ENCODE results near the gene MAB21L1. TPM values are rescaled to one million over a fixed set of nuclear protein-coding genes. Genes with fewer than 3 reads are reported as not detected.

MAB21L1 gene
- total RNA-seq, 1 experiment from 2014 or later, result not detected

DNA sequence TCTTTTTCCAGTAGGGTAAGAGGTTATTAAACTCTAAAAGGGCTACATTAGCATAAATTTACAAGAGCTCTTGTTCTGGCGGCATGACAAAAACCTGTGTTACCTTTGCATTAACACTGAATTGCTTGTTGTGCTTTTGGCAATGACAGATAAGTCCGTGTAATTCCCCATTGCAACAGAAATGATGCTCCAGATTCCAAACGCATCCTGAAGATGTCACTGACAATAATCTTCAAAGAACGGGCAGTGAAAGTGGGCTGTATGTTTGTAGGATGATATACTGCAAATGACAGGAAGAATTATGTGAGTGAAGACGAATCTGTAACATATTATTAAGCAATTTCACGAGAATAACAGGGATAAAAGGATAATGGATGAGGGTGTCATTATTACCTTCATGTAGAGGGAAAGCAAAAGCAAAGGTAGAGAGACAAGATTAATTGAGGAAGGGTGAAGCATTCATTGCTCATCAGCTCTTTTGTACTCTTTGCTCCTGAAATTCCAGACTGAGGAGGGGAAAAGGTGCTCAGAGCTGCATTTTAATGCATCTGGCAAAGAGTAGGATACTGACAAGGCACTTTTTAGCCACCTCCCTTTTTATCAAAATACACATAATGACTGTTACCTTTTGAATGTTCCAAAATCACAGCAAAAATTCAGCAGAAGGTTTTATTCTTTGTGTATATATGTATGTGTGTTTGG lies 38.5 kb upstream of the MAB21L1 start:
- TF ChIP-seq FOSL1 (IDR thresholded peaks at IDR 0.05; ENCODE audit: low read depth) (no peak), ZFX (IDR thresholded peaks at IDR 0.05) (no peak), EGR1 (IDR thresholded peaks at IDR 0.05; ENCODE audit: low read depth) (no peak), SRF (IDR thresholded peaks at IDR 0.05; ENCODE audit: low read depth) (no peak), ZNF274 (IDR thresholded peaks at IDR 0.05; ENCODE audit: low read depth, low read length) (no peak), TCF7L2 (IDR thresholded peaks at IDR 0.05; ENCODE audit: borderline replicate concordance, extremely low read depth, insufficient read depth, insufficient read length) (no peak), POLR2A (IDR thresholded peaks at IDR 0.05; ENCODE audit: borderline replicate concordance, extremely low read depth, insufficient read depth, insufficient read length) (no peak), EZH2phosphoT487 (IDR thresholded peaks at IDR 0.05; ENCODE audit: borderline replicate concordance) (no peak), POLR2AphosphoS5 (IDR thresholded peaks at IDR 0.05; ENCODE audit: low read depth, low read length) (no peak), RAD21 (IDR thresholded peaks at IDR 0.05; ENCODE audit: low read depth) (no peak), YY1 (IDR thresholded peaks at IDR 0.05; ENCODE audit: extremely low read depth, insufficient replicate concordance, low read depth, low read length) (no peak), SIN3A (IDR thresholded peaks at IDR 0.05; ENCODE audit: low read depth) (no peak), EZH2 (IDR thresholded peaks at IDR 0.05) (no peak), JUND (IDR thresholded peaks at IDR 0.05) (no peak)
- TF ChIP-seq, protein P1, sequence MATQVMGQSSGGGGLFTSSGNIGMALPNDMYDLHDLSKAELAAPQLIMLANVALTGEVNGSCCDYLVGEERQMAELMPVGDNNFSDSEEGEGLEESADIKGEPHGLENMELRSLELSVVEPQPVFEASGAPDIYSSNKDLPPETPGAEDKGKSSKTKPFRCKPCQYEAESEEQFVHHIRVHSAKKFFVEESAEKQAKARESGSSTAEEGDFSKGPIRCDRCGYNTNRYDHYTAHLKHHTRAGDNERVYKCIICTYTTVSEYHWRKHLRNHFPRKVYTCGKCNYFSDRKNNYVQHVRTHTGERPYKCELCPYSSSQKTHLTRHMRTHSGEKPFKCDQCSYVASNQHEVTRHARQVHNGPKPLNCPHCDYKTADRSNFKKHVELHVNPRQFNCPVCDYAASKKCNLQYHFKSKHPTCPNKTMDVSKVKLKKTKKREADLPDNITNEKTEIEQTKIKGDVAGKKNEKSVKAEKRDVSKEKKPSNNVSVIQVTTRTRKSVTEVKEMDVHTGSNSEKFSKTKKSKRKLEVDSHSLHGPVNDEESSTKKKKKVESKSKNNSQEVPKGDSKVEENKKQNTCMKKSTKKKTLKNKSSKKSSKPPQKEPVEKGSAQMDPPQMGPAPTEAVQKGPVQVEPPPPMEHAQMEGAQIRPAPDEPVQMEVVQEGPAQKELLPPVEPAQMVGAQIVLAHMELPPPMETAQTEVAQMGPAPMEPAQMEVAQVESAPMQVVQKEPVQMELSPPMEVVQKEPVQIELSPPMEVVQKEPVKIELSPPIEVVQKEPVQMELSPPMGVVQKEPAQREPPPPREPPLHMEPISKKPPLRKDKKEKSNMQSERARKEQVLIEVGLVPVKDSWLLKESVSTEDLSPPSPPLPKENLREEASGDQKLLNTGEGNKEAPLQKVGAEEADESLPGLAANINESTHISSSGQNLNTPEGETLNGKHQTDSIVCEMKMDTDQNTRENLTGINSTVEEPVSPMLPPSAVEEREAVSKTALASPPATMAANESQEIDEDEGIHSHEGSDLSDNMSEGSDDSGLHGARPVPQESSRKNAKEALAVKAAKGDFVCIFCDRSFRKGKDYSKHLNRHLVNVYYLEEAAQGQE (IDR thresholded peaks at IDR 0.05; ENCODE audit: low read depth), result no peak
- TF ChIP-seq, protein P2, sequence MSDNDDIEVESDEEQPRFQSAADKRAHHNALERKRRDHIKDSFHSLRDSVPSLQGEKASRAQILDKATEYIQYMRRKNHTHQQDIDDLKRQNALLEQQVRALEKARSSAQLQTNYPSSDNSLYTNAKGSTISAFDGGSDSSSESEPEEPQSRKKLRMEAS (IDR thresholded peaks at IDR 0.05), result no peak
- TF ChIP-seq, protein P3, sequence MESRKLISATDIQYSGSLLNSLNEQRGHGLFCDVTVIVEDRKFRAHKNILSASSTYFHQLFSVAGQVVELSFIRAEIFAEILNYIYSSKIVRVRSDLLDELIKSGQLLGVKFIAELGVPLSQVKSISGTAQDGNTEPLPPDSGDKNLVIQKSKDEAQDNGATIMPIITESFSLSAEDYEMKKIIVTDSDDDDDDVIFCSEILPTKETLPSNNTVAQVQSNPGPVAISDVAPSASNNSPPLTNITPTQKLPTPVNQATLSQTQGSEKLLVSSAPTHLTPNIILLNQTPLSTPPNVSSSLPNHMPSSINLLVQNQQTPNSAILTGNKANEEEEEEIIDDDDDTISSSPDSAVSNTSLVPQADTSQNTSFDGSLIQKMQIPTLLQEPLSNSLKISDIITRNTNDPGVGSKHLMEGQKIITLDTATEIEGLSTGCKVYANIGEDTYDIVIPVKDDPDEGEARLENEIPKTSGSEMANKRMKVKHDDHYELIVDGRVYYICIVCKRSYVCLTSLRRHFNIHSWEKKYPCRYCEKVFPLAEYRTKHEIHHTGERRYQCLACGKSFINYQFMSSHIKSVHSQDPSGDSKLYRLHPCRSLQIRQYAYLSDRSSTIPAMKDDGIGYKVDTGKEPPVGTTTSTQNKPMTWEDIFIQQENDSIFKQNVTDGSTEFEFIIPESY (IDR thresholded peaks at IDR 0.05; ENCODE audit: extremely low read depth, insufficient replicate concordance, low read length), result no peak
- Histone ChIP-seq H3K9me2 (ENCODE audit: insufficient read depth) (no peaks in the 10 kb centered on the region), H3K79me2 (ENCODE audit: insufficient read depth, low read length) (no peaks in the 10 kb centered on the region), H3K9ac (ENCODE audit: low read length) (no peak overlapping the region), H3K9me3 (ENCODE audit: control insufficient read depth in 1 of 2, insufficient read depth in 1 of 2, low read depth in 1 of 2, low read length in 2 of 2) (no peaks in the 10 kb centered on the region), H3K4me3 (replicated peaks in 1 of 2; ENCODE audit: low read depth in 1 of 2, low read length in 2 of 2) (no peak overlapping the region), H2AFZ (ENCODE audit: low read depth, low read length, poor library complexity, severe bottlenecking) (no peak overlapping the region), H3K4me1 (ENCODE audit: control insufficient read depth in 1 of 2, insufficient read depth in 2 of 2, low read length in 2 of 2) (no peaks in the 10 kb centered on the region), H3K27me3 (ENCODE audit: insufficient read depth, low read length) (no peaks in the 10 kb centered on the region), H4K20me1 (ENCODE audit: insufficient read depth) (no peaks in the 10 kb centered on the region), H3K36me3 (ENCODE audit: control insufficient read depth in 1 of 2, insufficient read depth in 2 of 2, low read length in 2 of 2) (no peaks in the 10 kb centered on the region), H3K4me2 (ENCODE audit: low read length) (no peak overlapping the region), H3K27ac (ENCODE audit: low read depth, low read length) (no peak overlapping the region)
- intact Hi-C loops (cut with micrococcal nuclease), result no loop called here
- no peak for DNase-seq (ENCODE audit: low read depth, low spot score)
- no peak for ATAC-seq
- CTCF ChIA-PET, result no interaction called here
- RAD21 ChIA-PET (ENCODE audit: low non-redundant PET in 1 of 2, low total read pairs in 2 of 2, uncharacterized antibody in 2 of 2, unreplicated experiment in 2 of 2), result no interaction called here
- no TSS peak for BruUV-seq (replicated peaks)
- POLR2A ChIA-PET, result no interaction called here
